Loucy (cell line): ENCODE data around the gene CCDC146.

Experiments
- H2AFZ ChIP-seq: fragments of 200-600 bp; sonication (generic); 2 replicates; pipeline ENCODE4 v1.6.0; 2016; ENCODE audit warnings: antibody characterized with exemption, mild to moderate bottlenecking, low read length, moderate library complexity
- H3F3A ChIP-seq: fragments of 200-600 bp; 2 replicates; pipeline ENCODE4 v1.6.0; 2016; ENCODE audit warnings: antibody characterized with exemption, low read depth, mild to moderate bottlenecking
- H3K27me3 ChIP-seq: fragments of 200-600 bp; sonication (generic); 2 replicates; pipeline ENCODE4 v1.6.1; 2014; ENCODE audit warnings: low read length, mild to moderate bottlenecking; ENCODE audit not compliant: insufficient read depth, poor library complexity, severe bottlenecking
- H3K36me3 ChIP-seq: fragments of 200-600 bp; sonication (generic); 2 replicates; pipeline ENCODE4 v1.6.1; 2016; ENCODE audit warnings: low read length; ENCODE audit not compliant: insufficient read depth
- H3K4me1 ChIP-seq: fragments of 200-600 bp; sonication (generic); 2 replicates; pipeline ENCODE4 v1.5.1; 2014; ENCODE audit warnings: low read length, mild to moderate bottlenecking; ENCODE audit not compliant: insufficient read depth, poor library complexity, severe bottlenecking
- H3K4me2 ChIP-seq: fragments of 200-600 bp; sonication (generic); 2 replicates; pipeline ENCODE4 v1.6.0; 2014; ENCODE audit warnings: antibody characterized with exemption, low read length, low read depth, mild to moderate bottlenecking; ENCODE audit not compliant: poor library complexity, severe bottlenecking
- H3K4me3 ChIP-seq: fragments of 200-600 bp; sonication (generic); 2 replicates; pipeline ENCODE4 v1.5.1; 2014; ENCODE audit warnings: low read length, mild to moderate bottlenecking, mixed read lengths; ENCODE audit not compliant: poor library complexity, severe bottlenecking
- H3K79me2 ChIP-seq: fragments of 200-600 bp; sonication (generic); 2 replicates; pipeline ENCODE4 v1.6.1; 2014; ENCODE audit warnings: low read length; ENCODE audit not compliant: insufficient read depth
- H3K9ac ChIP-seq: fragments of 200-600 bp; sonication (generic); 2 replicates; pipeline ENCODE4 v1.6.0; 2014; ENCODE audit warnings: mild to moderate bottlenecking, low read depth, low read length, moderate library complexity; ENCODE audit not compliant: poor library complexity, severe bottlenecking
- H3K9me2 ChIP-seq: fragments of 200-600 bp; sonication (generic); replicated peaks from 2 replicates; pipeline ENCODE4 v1.6.1; 2016; ENCODE audit warnings: low read depth, low read length, mixed read lengths
- H3K9me3 ChIP-seq: fragments of 200-600 bp; sonication (generic); 2 replicates; pipeline ENCODE4 v1.6.1; 2014; ENCODE audit warnings: mild to moderate bottlenecking, antibody characterized with exemption, low read length, low read depth; ENCODE audit not compliant: insufficient read depth
- H4K20me1 ChIP-seq: fragments of 200-600 bp; sonication (generic); 2 replicates; pipeline ENCODE4 v1.6.0; 2014; ENCODE audit warnings: antibody characterized with exemption, low read length, mild to moderate bottlenecking; ENCODE audit not compliant: insufficient read depth, poor library complexity, severe bottlenecking
- EZH2phosphoT487 ChIP-seq: fragments of 200-600 bp; IDR thresholded peaks from 2 replicates; pipeline ENCODE4 v1.6.1; 2018; ENCODE audit warnings: antibody characterized with exemption, mild to moderate bottlenecking, moderate library complexity, borderline replicate concordance
- TF ChIP-seq, protein P1 (sequence below): fragments of 200-600 bp; sonication (generic); conservative IDR thresholded peaks from 2 replicates; pipeline ENCODE4 v1.5.1; 2014; ENCODE audit warnings: mild to moderate bottlenecking, antibody characterized with exemption, low read length

Gene CCDC146

DNA sequence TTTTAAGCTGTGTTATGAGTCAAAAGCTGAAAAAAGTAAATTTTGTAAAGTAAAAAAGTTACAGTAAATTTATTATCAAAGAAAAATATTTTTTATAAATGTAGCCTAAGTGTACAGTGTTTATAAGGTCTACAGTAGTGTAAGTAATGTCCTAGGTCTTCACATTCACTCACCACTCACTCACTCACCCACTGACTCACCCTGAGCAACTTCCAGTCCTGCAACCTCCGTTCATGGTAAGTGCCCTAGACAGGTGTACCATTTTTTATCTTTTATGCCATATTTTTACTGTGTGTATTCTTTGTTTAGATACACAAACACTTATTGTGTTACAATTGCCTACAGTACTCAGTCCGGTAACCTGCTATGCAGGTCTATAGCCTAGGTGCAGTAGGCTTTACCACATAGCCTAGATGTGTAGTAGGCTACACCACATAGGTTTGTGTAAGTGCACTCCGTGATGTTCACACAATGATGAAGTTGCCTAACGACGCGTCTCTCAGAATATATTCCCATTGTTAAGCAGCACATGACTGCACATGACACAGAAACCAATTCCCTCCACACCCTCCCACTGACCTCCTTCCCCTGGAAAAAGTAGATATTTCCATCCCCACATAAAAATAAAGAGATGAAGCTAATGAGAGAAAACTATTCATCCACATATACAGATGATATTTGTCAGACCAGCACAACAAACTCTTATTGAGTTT lies 122.0 kb downstream of the CCDC146 start:
- Histone ChIP-seq H3K9me3 (no peaks in the 10 kb centered on the region), H2AFZ (no peak overlapping the region), H3K4me3 (no peak overlapping the region), H3K4me1 (peaks cover 17% of the 10 kb centered on the region), H3K36me3 (no peaks in the 10 kb centered on the region), H3F3A (no peaks in the 10 kb centered on the region), H3K9me2 (no peaks in the 10 kb centered on the region), H3K27me3 (no peaks in the 10 kb centered on the region), H3K79me2 (no peaks in the 10 kb centered on the region), H3K4me2 (no peak overlapping the region), H4K20me1 (no peaks in the 10 kb centered on the region), H3K9ac (no peak overlapping the region)
- TF ChIP-seq, protein P1, sequence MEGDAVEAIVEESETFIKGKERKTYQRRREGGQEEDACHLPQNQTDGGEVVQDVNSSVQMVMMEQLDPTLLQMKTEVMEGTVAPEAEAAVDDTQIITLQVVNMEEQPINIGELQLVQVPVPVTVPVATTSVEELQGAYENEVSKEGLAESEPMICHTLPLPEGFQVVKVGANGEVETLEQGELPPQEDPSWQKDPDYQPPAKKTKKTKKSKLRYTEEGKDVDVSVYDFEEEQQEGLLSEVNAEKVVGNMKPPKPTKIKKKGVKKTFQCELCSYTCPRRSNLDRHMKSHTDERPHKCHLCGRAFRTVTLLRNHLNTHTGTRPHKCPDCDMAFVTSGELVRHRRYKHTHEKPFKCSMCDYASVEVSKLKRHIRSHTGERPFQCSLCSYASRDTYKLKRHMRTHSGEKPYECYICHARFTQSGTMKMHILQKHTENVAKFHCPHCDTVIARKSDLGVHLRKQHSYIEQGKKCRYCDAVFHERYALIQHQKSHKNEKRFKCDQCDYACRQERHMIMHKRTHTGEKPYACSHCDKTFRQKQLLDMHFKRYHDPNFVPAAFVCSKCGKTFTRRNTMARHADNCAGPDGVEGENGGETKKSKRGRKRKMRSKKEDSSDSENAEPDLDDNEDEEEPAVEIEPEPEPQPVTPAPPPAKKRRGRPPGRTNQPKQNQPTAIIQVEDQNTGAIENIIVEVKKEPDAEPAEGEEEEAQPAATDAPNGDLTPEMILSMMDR = no peak
- TF ChIP-seq EZH2phosphoT487 = no peak

DNA sequence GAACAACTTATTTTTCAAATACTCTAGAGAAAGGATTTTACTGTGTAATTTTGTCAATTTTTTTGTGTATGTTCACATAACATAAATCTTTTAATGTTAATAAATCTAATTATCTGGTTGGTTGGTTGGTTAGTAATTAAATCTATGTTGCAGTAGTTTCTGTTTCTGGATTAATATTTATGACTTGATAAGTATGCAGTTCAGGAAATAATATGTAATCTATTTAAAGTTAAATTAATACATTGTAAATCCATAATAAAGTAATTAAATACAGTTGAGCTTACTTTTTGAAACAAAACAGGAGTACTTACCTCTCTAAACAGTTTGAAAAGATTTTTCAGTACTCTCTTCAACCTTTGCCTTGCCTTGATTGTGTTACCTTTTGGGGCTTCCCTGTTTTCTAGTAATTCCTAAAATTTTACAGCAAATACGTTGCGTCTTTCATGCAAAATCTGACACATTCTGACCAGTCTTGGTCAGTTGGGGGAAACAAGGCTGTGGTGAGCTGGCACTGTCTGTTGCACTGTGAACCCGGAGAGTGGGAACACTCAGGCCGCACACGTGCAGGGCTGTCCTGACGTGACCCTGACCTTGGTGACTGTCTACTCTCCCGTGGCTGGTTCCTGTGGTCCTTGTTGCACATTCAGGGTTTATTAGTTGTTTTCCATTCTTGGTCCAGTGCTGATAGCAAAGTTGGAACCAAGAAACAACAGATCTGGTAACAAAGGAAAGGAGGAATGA lies 122.8 kb downstream of the CCDC146 start:
- no peaks in the 10 kb centered on the region for H3K79me2 ChIP-seq
- peaks cover 9% of the 10 kb centered on the region for H3K4me1 ChIP-seq
- H3K4me3 ChIP-seq = no peak overlapping the region
- no peaks in the 10 kb centered on the region for H3F3A ChIP-seq
- no peak for TF ChIP-seq EZH2phosphoT487
- TF ChIP-seq, protein P1 = no peak
- no peaks in the 10 kb centered on the region for H3K36me3 ChIP-seq
- H3K4me2 ChIP-seq = no peak overlapping the region
- no peaks in the 10 kb centered on the region for H3K9me2 ChIP-seq
- no peaks in the 10 kb centered on the region for H3K9me3 ChIP-seq
- H2AFZ ChIP-seq = no peak overlapping the region
- H3K27me3 ChIP-seq = no peaks in the 10 kb centered on the region
- no peaks in the 10 kb centered on the region for H4K20me1 ChIP-seq
- H3K9ac ChIP-seq = no peak overlapping the region

DNA sequence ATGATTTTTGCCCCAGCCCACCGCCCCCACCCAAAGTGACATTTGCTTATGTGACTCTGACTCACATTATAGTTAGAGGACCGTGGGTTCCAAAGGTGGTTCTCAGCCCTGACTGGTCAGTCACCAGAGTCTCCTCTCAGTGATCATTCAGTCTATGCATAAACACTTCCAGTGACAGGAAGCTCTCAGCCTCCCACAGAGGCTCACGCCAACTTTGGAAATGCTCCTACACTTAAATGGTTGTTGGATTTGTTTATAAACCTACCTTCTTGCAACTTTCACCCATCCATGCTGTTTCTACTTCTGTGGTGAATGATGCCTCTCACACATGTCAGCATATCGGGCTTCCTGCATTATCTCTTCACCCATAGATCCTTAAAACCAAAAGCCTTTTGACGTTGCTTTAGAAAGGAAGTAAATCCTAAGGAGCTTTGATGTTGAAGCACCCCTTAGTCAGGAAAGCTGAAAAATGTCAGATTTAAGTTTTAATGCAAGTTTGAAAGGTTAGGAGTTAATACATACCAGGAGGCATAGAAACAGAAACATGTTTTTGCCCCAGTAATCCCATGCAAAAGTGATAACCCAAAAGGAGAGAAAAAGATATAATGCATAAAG lies 123.7 kb downstream of the CCDC146 start:
- Histone ChIP-seq H3K9me3 (no peaks in the 10 kb centered on the region), H3K9ac (no peak overlapping the region)

More for the DNA sequence above, 123.7 kb downstream of the CCDC146 start:
- no peak for TF ChIP-seq EZH2phosphoT487
- TF ChIP-seq, protein P1 = no peak
- peaks cover 7% of the 10 kb centered on the region for H3K4me1 ChIP-seq
- no peak overlapping the region for H3K4me3 ChIP-seq
- H3K4me2 ChIP-seq = no peak overlapping the region
- no peak overlapping the region for H2AFZ ChIP-seq
- H3K27me3 ChIP-seq = no peaks in the 10 kb centered on the region
- no peaks in the 10 kb centered on the region for H3K79me2 ChIP-seq
- H3F3A ChIP-seq = no peaks in the 10 kb centered on the region
- no peaks in the 10 kb centered on the region for H3K9me2 ChIP-seq
- H4K20me1 ChIP-seq = no peaks in the 10 kb centered on the region
- no peaks in the 10 kb centered on the region for H3K36me3 ChIP-seq
